Neural cell (in vitro differentiated cells): ENCODE results near the gene TSPAN14. TPM values are rescaled to one million over a fixed set of nuclear protein-coding genes. Genes with fewer than 3 reads are reported as not detected.

Experiments
- H2AFZ ChIP-seq: fragments of 200-600, 300-800 bp; sonication (generic), shearing (Covaris generic); 2 replicates; pipeline ENCODE4 v1.6.0; 2014; ENCODE audit warnings: low read depth, mild to moderate bottlenecking, antibody characterized with exemption, low read length, moderate library complexity
- H3F3A ChIP-seq: fragments of 200-600 bp; shearing (Covaris generic); 2 replicates; pipeline ENCODE4 v1.6.1; 2016; ENCODE audit warnings: mild to moderate bottlenecking, moderate library complexity, mixed read lengths, antibody characterized with exemption, low read length; ENCODE audit not compliant: insufficient read depth, poor library complexity, severe bottlenecking
- H3K27ac ChIP-seq: fragments of 200-600, 300-800 bp; sonication (generic), shearing (Covaris generic); 2 replicates; pipeline ENCODE4 v1.5.1; 2014; ENCODE audit warnings: mild to moderate bottlenecking, low read length, moderate library complexity
- H3K27me3 ChIP-seq: fragments of 300-800, 200-600 bp; sonication (generic), shearing (Covaris generic); 2 replicates; pipeline ENCODE4 v1.6.0; 2014; ENCODE audit warnings: mild to moderate bottlenecking, low read depth, low read length, moderate library complexity; ENCODE audit not compliant: insufficient read depth
- H3K36me3 ChIP-seq: fragments of 300-800, 200-600 bp; sonication (generic), shearing (Covaris generic); 2 replicates; pipeline ENCODE4 v1.5.1; 2014; ENCODE audit warnings: mild to moderate bottlenecking, antibody characterized with exemption, low read length, moderate library complexity; ENCODE audit not compliant: insufficient read depth
- H3K4me2 ChIP-seq: fragments of 300-800, 200-600 bp; sonication (generic), shearing (Covaris generic); 2 replicates; pipeline ENCODE4 v1.6.0; 2014; ENCODE audit warnings: mild to moderate bottlenecking, low read length
- H3K4me3 ChIP-seq: fragments of 300-800, 200-600 bp; sonication (generic), shearing (Covaris generic); 2 replicates; pipeline ENCODE4 v1.5.1; 2014; ENCODE audit warnings: mild to moderate bottlenecking, low read length, moderate library complexity
- H3K79me2 ChIP-seq: fragments of 200-600 bp; shearing (Covaris generic); replicated peaks from 2 replicates; pipeline ENCODE4 v1.6.0; 2014; ENCODE audit warnings: mild to moderate bottlenecking, low read length, moderate library complexity; ENCODE audit not compliant: insufficient read depth
- H3K9ac ChIP-seq: fragments of 300-800, 200-600 bp; sonication (generic), shearing (Covaris generic); 2 replicates; pipeline ENCODE4 v1.6.1; 2016; ENCODE audit warnings: mild to moderate bottlenecking, low read length, mixed read lengths
- H3K9me2 ChIP-seq: fragments of 200-600 bp; shearing (Covaris generic); 2 replicates; pipeline ENCODE4 v1.6.1; 2016; ENCODE audit warnings: mild to moderate bottlenecking, low read length, mixed read lengths; ENCODE audit not compliant: insufficient read depth
- H3K9me3 ChIP-seq: fragments of 200-600, 300-800 bp; sonication (generic), shearing (Covaris generic); 2 replicates; pipeline ENCODE4 v1.6.1; 2016; ENCODE audit warnings: mild to moderate bottlenecking, mixed run types, low read length, moderate library complexity, mixed read lengths
- H4K20me1 ChIP-seq: fragments of 200-600 bp; shearing (Covaris generic); 2 replicates; pipeline ENCODE4 v1.6.1; 2016; ENCODE audit warnings: mild to moderate bottlenecking, mixed run types; ENCODE audit not compliant: insufficient read depth
- CTCF ChIP-seq: fragments of 450-650 bp; IDR thresholded peaks from 2 replicates; pipeline ENCODE4 v1.5.1; 2014; ENCODE audit warnings: antibody characterized with exemption, mild to moderate bottlenecking, moderate library complexity; ENCODE audit not compliant: poor library complexity, severe bottlenecking
- EP300 ChIP-seq: fragments of 450-650 bp; conservative IDR thresholded peaks from 2 replicates; pipeline ENCODE4 v1.6.1; 2014; ENCODE audit warnings: antibody characterized with exemption, mild to moderate bottlenecking, moderate library complexity; ENCODE audit not compliant: poor library complexity, severe bottlenecking
- EZH2 ChIP-seq: fragments of 200-600, 300-800 bp; shearing (Covaris generic), sonication (generic); IDR thresholded peaks from 2 replicates; pipeline ENCODE4 v1.6.1; 2014; ENCODE audit warnings: antibody characterized with exemption, low read length, borderline replicate concordance, mild to moderate bottlenecking; ENCODE audit not compliant: insufficient read depth, poor library complexity, severe bottlenecking
- MXI1 ChIP-seq: fragments of 450-650 bp; conservative IDR thresholded peaks from 2 replicates; pipeline ENCODE4 v1.6.1; 2014; ENCODE audit warnings: antibody characterized with exemption, mild to moderate bottlenecking; ENCODE audit not compliant: poor library complexity, severe bottlenecking
- POLR2AphosphoS5 ChIP-seq: IDR thresholded peaks from 2 replicates; pipeline ENCODE4 v1.6.1; 2012
- RAD21 ChIP-seq: fragments of 450-650 bp; conservative IDR thresholded peaks from 2 replicates; pipeline ENCODE4 v1.6.1; 2014; ENCODE audit warnings: antibody characterized with exemption, mild to moderate bottlenecking, moderate library complexity
- REST ChIP-seq: IDR thresholded peaks from 2 replicates; pipeline ENCODE4 v1.6.1; 2012; ENCODE audit warnings: borderline replicate concordance
- SMC3 ChIP-seq: fragments of 450-650 bp; conservative IDR thresholded peaks from 2 replicates; pipeline ENCODE4 v1.6.1; 2014; ENCODE audit warnings: antibody characterized with exemption, mild to moderate bottlenecking, moderate library complexity; ENCODE audit not compliant: poor library complexity
- TAF1 ChIP-seq: IDR thresholded peaks from 2 replicates; pipeline ENCODE4 v1.6.1; 2012; ENCODE audit warnings: low read depth
- polyA plus RNA-seq: library from polyadenylated mRNA; depleted of rRNA; stranded (reverse); fragments of >200 nt; gene quantifications from 2 replicates; pipeline ENCODE4 v1.2.3, GENCODE V29; 2014

TSPAN14 gene
- polyA plus RNA-seq, 1 donor from 2014 or later: 26.3 TPM

- no peak overlapping the region for H2AFZ ChIP-seq
- no peaks in the 10 kb centered on the region for H4K20me1 ChIP-seq
- no peaks in the 10 kb centered on the region for H3K9me2 ChIP-seq
- no peak overlapping the region for H3K4me2 ChIP-seq
- peaks cover 85% of the 10 kb centered on the region for H3K79me2 ChIP-seq
- no peak overlapping the region for H3K9ac ChIP-seq
- no peaks in the 10 kb centered on the region for H3F3A ChIP-seq
- no peak overlapping the region for H3K27ac ChIP-seq
- H3K36me3 ChIP-seq: no peaks in the 10 kb centered on the region
- no peaks in the 10 kb centered on the region for H3K9me3 ChIP-seq
- no peak overlapping the region for H3K4me3 ChIP-seq
- TF ChIP-seq RAD21 (no peak), EP300 (no peak), POLR2AphosphoS5 (no peak), TAF1 (no peak), CTCF (no peak), REST (no peak), MXI1 (no peak), SMC3 (no peak), EZH2 (no peak)
- H3K27me3 ChIP-seq: no peaks in the 10 kb centered on the region
These were observed 16.2 kb downstream of the TSPAN14 start for GRCh38 chr10:80470266-80470665.

GRCh38 chr10:80471001-80471400 lies 16.9 kb downstream of the TSPAN14 start:
- Histone ChIP-seq H4K20me1 (no peaks in the 10 kb centered on the region), H3K79me2 (peaks cover 83% of the 10 kb centered on the region), H3K27me3 (no peaks in the 10 kb centered on the region), H3K4me3 (no peak overlapping the region), H3K9me2 (no peaks in the 10 kb centered on the region), H3K9me3 (no peaks in the 10 kb centered on the region), H3F3A (no peaks in the 10 kb centered on the region), H3K36me3 (no peaks in the 10 kb centered on the region), H2AFZ (no peak overlapping the region), H3K4me2 (no peak overlapping the region), H3K27ac (no peak overlapping the region), H3K9ac (no peak overlapping the region)
- TF ChIP-seq TAF1 (no peak), EP300 (no peak), REST (no peak), SMC3 (no peak), RAD21 (no peak)
